NK-92 (cell line): ENCODE data around the gene SLAMF8.
A peak's percentile ranks its signal among the peaks of the same experiment; 100 is the strongest.

Experiments used
- DNase-seq: peaks from one replicate; lab custom pipeline; 2025; ENCODE audit not compliant: unreplicated experiment; lab: John Stamatoyannopoulos, UW

Gene SLAMF8

DNA sequence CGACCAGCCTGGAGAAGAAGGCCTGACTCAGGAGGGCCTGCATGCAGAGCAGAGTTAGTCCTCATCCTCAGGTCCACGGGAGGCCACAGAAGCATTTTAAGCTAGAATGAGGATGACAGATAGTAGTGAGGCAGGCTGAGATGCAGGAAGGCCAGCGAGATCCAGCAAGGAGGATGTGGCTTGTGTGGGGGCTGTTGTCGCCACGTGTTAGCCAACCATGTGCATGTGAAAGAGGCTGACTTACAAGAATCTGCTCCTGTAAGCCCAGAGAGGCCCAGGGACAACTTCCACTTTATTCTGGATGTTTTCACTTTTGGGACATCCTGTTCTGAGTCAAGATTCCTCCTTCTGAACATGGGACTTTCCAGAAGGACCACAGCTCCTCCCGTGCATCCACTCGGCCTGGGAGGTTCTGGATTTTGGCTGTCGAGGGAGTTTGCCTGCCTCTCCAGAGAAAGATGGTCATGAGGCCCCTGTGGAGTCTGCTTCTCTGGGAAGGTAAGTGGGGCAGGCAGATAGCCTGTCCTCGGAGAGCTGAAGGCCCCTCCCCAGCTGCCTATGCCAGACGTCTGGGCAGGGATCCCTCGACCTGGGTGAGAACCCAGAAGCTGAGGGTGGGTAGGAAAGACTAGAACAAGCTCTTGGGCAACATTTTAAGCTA is at the start of gene SLAMF8:
Gene SLAMF8 (plus strand): TSS at position 433 of the 661 bp plus-strand sequence. CDS start 26 bp downstream, at position 459.
- DNase-seq = no peak

GRCh38 chr1:159778266-159778665 is 48.4 kb upstream of the SLAMF8 start:
- DNase-seq = no peak

DNA sequence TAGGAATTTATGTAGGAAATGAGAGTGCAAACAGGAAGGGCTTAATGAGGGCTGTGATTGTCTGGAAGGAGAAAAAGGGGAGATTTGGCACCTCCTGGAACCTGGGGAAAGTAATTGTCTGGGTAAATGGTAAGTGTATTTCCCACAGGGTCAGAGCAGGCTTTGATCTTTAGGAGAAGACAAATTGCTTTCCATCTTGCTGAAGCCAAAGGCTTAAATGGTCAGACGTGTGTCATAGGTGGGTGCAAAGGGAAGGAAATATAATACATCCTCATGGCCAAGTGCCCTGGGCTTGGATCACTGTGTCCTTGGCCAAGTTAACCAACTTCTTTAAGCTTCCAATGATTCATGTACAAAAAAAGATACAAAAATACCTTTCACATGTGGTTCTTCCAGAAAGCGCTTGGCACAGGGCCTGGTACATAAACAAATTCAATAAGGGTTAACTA is 47.2 kb upstream of the SLAMF8 start:
- DNase-seq = no peak

DNA sequence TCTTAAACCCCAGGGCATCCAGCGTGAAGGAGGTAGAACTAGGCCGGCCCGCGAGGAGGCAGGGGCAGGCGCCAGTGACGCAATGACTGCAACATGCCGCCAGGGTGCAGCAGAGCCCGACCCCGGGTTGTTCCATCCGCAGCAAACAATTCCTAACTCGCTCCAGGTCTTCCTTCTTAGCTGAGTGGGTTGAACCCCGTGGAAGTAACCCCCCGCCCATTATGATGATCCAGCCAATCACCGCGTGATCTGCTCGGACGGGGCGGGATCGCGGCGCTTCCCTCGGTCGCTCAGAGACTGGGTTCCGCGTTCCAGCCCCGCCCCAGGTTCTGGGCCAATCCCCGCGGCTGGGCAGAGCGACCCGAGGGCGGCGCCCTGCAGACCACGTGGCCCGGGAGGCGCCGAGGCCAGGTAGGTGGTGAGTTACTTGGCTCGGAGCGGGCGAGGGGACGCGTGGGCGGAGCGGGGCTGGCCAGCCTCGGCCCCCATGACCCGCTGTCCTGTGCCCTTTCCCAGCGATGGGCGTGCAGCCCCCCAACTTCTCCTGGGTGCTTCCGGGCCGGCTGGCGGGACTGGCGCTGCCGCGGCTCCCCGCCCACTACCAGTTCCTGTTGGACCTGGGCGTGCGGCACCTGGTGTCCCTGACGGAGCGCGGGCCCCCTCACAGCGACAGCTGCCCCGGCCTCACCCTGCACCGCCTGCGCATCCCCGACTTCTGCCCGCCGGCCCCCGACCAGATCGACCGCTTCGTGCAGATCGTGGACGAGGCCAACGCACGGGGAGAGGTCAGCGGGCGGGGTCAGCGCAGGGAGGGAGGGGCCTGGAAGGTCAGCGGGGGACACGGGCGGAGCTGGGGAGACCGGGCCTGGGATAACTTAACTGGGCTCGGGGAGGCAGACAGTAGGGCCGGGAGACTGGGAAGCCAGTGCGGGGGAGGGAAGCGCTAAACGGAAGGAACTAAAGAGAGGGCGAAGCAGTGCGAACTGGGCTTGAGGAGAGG is 45.8 kb upstream of the SLAMF8 start, which contains the start of gene DUSP23:
Gene DUSP23 (plus strand): TSS at position 380 of the 1,000 bp plus-strand sequence. CDS start 139 bp downstream, at position 519.
- peak; percentile 57 for DNase-seq

GRCh38 chr1:159781992-159782391 is 44.7 kb upstream of the SLAMF8 start:
- no peak for DNase-seq

DNA sequence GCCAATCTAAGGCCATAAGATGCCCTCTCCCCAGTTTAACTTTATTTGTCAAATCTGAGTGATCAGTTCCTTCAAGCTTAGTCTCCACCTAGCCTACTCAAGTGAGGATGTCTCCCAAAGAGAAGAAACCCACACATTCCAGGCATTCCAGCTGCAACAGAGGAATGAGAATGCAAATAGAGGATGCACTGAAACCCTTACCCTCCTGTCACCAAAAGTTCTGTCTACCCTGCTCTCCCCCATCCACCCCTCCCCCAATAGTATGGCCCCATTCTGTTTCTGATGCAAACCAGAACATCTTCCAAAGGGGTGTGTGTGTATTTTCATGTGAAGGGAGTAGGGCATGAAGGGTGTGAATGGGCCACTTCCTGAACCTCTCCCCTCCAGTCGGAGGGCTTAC is 42.9 kb upstream of the SLAMF8 start:
- no peak for DNase-seq

GRCh38 chr1:159786465-159786864 is 40.2 kb upstream of the SLAMF8 start:
- no peak for DNase-seq

DNA sequence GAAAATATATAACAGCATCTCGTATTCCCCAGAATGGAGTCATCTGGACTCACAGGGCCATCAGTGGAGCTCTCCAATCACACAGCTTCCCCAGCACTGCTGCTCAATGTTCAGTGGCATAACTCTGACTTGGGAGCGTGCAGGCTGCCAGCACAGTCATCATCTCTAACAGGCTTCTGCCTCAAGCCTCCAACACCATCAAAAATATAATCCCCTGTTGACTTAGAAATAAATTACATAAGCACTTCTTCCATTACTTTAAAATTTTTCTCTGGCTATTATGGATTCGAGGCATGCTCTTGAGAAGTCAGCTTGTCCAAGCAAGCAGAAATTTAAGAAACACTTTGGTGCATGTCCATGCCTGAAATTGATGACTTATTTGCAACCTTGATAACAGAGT is 39.7 kb upstream of the SLAMF8 start:
- DNase-seq = no peak

- no peak for DNase-seq
Observed at GRCh38 chr1:159790237-159790917, 36.3 kb upstream of the SLAMF8 start.

- DNase-seq = no peak
Observed at GRCh38 chr1:159791031-159791430, 35.6 kb upstream of the SLAMF8 start.

DNA sequence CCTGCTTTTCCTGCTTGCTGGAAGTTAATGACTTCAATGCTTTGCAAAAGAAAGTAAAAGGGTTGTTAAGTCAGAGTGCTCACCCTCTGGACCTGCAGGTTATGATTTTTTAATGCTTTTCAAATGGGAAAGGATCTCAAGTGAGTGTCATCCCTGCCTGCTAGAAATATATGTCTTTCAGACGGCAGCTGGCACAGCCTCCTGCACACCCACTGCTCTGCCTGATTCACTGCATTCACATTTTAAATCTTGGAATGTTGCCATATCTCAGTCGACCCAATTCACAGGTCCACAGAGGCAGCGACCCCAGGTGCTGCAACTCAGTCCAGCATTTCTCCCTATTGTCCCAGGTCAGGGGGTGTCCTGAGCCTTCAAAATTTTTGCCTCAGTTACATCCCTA is 35.2 kb upstream of the SLAMF8 start:
- DNase-seq = no peak

GRCh38 chr1:159795534-159795933 is 31.1 kb upstream of the SLAMF8 start:
- DNase-seq = no peak

DNA sequence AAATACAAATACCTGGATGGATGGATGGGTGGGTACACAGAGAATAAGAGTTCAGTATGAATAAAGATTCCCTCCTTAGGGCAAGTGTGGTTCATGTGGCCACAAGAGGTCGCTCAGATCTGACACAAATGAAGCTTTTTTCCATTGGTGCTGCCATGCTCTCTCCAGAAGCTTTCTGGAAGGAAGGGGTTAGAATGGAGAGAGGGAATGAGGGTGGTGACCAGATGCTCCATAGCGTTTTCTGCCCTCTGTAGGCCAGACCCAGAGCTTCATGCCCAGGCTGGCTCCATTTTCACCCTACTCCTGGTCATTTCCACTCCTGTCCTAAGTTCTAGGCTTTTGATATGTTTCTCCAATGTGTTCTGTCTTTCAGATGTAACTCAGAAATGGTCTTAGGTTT is 27.8 kb upstream of the SLAMF8 start:
- DNase-seq = no peak

GRCh38 chr1:159799446-159799985 is 27.2 kb upstream of the SLAMF8 start:
- no peak for DNase-seq

- peak; percentile 52 for DNase-seq
Observed at GRCh38 chr1:159800177-159800930, 26.3 kb upstream of the SLAMF8 start.

DNA sequence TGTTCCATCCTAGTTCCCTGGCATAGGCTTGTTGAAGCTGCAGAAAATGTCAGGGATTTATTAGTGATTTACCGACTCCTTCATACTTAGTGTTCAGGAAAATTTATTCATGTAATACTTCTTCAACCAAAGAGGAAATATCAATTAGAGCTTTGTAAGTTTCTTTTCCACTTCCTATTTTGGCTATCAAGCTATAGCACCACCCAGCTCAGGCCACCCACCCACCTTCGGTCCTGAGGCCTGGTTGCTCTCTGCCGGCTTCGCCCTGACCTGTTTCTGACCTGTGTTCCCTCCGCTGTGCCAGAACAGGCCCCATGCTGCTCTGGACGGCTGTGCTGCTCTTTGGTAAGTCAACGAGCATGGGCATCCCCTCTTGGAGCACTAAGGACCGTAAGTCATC is 24.6 kb upstream of the SLAMF8 start, which contains the start of gene FCRL6:
Gene FCRL6 (plus strand): TSS at position 250 of the 400 bp plus-strand sequence. CDS start 65 bp downstream, at position 315.
- DNase-seq = no peak

DNA sequence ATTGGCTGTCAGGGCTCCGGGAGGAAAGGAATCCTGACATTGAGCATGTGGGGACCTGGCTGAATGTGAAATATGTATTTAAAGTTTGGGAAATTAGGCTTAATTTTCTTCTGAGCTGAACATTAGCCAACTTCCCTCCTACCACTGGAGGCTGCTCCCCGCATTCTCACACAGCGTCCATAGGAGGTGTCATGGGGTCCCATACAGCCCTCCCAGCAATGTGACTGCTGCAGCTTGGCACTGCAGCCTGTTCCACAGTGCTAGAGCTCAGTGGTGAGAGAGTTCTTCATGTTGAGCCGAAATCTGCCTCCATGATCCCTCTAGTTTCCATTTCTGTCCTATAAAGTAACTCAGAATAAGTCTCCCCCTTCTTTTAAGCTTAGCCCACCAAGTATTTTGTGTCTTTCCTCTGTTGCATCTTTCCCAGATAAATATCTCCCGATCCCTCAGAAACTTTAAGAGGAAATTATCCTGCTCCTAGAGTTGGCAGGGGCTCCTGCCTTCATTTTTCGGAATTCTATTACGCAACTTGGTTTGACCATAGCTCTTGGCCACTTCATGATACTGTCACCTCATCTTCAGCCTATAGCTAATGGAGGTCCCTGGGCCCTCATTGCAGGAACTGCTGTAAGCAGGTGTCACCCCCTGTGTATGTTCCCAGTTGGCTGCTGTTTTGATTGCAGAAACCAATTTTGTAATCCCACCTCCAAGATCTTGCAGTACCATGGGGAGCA is 22.6 kb upstream of the SLAMF8 start:
- DNase-seq = no peak

DNA sequence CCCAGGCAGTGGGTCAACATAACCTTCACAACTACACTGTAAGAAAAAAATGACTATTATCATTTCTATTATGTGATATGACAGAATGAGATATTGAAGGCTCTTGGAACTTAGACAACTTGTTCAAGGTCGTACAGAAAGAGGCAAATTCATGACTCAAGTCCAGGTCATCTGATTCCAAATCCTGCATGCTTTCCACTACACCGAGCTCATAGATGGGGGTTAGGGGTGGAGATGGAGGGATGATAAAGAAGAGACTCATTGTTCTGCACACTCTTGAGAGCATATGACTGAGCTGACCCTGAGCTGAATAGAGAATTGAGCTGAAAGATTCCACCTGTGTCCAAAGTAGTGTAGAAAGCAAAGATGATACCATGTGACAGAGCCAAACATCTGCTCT is 21.7 kb upstream of the SLAMF8 start:
- DNase-seq = no peak

- DNase-seq = no peak
Observed at GRCh38 chr1:159815926-159816325, 10.7 kb upstream of the SLAMF8 start.
